ENCODE results near the gene LMOD1. TPM values are rescaled to one million over a fixed set of nuclear protein-coding genes. Genes with fewer than 3 reads are reported as not detected.
"Not testable (repeated sequence)": the region's sequence is repeated elsewhere in the genome, so short reads cannot be mapped to it uniquely, and the experiment has no call there.

Gene LMOD1
- total RNA-seq, 1 experiment from 2014 or later = not detected

DNA sequence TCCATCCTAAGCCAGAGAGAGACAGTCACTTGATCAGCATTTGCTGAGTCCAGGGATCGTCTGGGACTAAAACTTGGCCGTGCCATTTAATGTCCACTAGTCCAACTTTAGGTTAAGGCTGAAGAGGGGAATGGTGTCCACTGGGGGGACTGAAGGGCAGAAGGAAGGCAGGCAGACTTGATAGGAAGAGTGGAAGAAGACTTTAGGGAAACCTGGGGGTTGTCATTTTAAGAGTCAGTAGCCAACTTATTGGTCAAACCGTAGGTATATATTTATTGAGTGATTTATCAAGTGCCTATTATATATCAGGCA lies 1.3 kb upstream of the LMOD1 start:
- no peak for DNase-seq (ENCODE audit: low spot score)

GRCh38 chr1:201945863-201946223 lies 505 bp downstream of the LMOD1 start:
- DNase-seq (ENCODE audit: low spot score) = no peak

- DNase-seq (ENCODE audit: low spot score) = no peak
These were observed 1.2 kb downstream of the LMOD1 start for GRCh38 chr1:201945157-201945556.

DNA sequence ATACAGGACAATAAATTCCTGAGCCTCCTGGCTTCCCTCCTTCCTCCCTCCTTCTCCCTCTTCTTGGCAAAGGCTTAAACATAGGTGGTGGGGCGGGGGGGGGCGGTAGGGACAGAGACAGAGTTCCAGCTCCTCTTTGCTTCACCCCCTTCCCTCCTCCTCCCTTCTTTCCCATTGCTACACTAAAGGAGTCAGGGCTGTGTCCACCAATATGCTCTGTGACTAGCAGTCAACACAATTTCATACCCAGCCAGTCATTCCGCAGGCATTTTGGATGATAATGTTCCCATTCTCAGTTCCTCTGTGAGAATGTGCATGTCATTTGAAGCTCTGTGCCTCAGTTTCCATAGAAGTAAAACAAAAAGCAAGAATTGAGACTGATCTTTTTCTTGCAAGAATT lies 1.7 kb downstream of the LMOD1 start:
- DNase-seq (ENCODE audit: low spot score) = no peak

- DNase-seq (ENCODE audit: low spot score) = no peak
These were observed 2.3 kb downstream of the LMOD1 start for GRCh38 chr1:201944002-201944401.

DNA sequence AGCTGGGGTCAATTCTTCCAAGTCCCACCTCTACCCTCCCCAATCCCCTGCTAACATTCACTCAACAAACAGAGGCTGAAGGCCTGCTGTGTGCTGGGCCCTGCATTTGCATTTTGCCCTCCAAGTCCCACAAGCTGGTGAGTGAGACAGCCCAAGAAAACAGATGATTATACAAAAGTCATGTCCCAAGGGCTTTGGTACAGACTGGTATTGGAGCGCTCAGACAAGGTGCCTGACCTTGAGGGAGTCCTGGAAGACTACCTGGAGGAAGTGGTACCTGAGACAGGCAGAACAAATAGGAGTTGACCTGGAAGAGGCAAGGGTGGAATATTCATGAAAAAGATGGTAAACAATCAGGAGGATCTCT lies 4.2 kb downstream of the LMOD1 start:
- no peak for DNase-seq (ENCODE audit: low spot score)

GRCh38 chr1:201941420-201942128 lies 4.8 kb downstream of the LMOD1 start:
- DNase-seq (ENCODE audit: low spot score) = no peak

DNA sequence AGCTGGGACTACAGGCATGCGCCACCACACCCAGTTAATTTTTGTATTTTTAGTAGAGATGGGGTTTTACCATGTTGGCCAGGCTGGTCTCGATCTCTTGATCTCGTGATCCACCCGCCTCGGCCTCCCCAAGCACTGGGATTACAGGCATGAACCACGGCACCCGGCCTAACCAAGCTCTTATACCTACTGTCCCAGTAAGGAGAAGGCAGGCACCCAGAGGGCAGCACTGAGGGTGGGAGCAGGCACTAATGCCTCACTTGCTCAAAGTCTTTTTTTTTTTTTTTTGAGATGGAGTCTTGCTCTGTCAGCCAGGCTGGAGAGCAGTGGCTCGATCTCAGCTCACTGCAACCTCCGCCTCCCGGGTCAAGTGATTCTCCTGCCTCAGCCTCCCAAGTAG lies 6.0 kb downstream of the LMOD1 start:
- DNase-seq (ENCODE audit: low spot score) = not testable (repeated sequence)

DNA sequence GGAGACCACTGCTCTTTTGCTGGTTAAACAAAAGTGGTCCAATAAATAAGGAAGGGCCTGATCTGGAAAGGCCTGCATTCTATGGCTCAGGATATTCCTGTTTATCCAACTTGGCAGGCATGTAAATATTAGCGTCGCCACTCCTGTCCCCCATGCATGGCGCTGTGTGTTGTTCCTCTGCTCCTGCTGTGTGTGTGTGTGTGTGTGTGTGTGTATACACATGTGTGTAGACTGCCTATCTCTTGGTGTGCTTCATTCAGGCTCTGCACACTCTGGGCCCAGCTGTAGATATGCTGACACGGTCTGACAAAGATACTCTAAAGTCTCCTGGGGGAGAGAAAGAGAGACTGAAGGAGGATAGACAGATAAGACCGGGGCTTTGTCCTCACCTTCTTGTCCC lies 6.8 kb downstream of the LMOD1 start:
- no peak for DNase-seq (ENCODE audit: low spot score)

- no peak for DNase-seq (ENCODE audit: low spot score)
These were observed 7.2 kb downstream of the LMOD1 start for GRCh38 chr1:201939148-201939547.

DNA sequence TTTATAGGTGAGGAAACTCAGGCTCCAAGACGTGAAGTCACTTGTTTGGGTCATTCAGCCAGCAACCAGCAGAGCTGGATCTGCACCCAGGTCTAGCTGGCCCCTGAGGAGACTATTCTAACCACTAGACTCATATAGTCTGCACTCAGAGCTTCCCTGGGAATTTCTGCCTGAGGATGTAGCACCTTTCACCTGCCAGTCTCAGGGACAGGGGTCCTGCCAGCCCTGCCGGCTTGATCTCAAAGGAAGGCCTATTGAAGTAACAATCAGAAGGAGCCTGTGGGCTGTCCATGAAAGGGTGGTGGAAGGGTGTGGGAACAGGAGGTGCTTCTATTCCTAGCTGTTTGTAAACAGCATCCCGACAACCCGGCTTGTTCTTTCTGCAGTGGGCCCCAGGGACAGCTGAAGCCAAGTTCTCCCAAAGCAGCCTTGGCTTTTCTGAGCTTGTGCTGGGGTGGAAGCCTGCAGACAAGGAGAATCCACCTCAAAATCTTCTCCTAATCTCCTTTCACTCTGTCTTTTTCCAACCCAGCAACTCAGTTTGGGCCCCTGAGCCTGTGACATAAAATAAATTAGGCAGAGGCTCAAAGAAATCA lies 7.8 kb downstream of the LMOD1 start:
- DNase-seq (ENCODE audit: low spot score) = no peak

DNA sequence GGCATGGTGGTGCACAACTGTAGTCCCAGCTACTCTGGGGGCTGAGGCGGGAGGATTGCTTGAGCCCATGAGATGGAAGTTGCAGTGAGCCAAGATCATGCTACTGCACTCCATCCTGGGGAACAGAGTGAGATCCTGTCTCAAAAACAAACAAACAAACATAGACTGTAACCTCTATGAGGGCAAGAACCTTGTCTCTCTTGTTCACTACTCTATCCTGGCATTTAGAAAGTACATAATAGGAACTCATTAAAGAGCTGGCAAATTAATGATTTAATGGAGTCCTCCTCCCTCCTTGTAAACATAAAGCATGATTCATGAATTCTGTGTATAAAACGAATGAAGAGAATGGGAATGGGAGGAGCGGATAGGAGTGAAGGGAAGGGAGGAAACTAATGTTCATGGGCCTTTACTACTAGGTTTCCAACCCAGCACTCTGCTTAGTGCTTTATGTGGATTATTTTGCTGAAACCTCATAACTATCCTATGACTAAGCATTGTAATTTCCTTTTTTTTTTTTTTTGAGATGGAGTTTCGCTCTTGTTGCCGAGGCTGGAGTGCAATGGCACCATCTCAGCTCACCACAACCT lies 8.6 kb downstream of the LMOD1 start:
- peak; percentile 82 for DNase-seq (ENCODE audit: low spot score)

- DNase-seq (ENCODE audit: low spot score) = peak; percentile 35
These were observed 12.4 kb downstream of the LMOD1 start for GRCh38 chr1:201933840-201934430.

- DNase-seq (ENCODE audit: low spot score) = no peak
These were observed 15.5 kb downstream of the LMOD1 start for GRCh38 chr1:201930803-201931202.

- no peak for DNase-seq (ENCODE audit: low spot score)
These were observed 16.2 kb downstream of the LMOD1 start for GRCh38 chr1:201930137-201930536.

- DNase-seq (ENCODE audit: low spot score) = no peak
These were observed 18.1 kb downstream of the LMOD1 start for GRCh38 chr1:201928266-201928665.

- DNase-seq (ENCODE audit: low spot score) = no peak
These were observed 20.2 kb downstream of the LMOD1 start for GRCh38 chr1:201925981-201926645.

DNA sequence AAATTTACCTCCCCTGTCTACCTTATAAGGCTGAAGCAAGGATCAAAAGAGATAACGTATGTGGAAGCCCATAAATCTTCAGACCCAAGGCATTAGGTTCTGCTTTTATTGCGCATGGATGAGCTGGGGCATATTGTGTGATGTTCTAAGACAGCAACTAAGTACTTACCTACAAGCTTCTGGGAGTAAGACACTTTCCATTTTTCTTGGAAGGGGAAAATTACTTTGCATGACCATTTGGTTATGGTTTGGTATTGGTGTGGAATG lies 21.1 kb downstream of the LMOD1 start:
- DNase-seq (ENCODE audit: low spot score) = no peak

GRCh38 chr1:201921952-201922558 lies 24.3 kb downstream of the LMOD1 start:
- DNase-seq (ENCODE audit: low spot score) = no peak

DNA sequence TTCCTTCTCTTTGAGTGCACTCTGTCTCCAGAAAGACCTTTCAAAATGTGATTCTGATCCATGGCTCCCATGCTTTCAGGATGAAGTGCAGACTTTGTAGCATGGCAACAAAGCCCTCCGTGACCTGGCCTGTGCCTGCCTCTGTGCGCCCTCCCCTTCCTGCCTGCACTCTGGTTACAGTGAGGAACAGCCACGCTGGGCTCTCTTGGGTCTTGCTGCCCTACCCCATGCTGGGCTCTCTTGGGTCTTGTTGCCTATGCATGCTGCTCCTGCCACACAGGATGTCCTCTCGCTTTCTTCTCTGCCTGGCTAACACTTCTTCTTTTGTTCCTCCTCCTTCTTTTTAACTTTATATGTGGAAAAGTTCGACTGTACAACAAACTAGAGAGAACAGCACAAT lies 28.0 kb downstream of the LMOD1 start:
- DNase-seq (ENCODE audit: low spot score) = no peak

DNA sequence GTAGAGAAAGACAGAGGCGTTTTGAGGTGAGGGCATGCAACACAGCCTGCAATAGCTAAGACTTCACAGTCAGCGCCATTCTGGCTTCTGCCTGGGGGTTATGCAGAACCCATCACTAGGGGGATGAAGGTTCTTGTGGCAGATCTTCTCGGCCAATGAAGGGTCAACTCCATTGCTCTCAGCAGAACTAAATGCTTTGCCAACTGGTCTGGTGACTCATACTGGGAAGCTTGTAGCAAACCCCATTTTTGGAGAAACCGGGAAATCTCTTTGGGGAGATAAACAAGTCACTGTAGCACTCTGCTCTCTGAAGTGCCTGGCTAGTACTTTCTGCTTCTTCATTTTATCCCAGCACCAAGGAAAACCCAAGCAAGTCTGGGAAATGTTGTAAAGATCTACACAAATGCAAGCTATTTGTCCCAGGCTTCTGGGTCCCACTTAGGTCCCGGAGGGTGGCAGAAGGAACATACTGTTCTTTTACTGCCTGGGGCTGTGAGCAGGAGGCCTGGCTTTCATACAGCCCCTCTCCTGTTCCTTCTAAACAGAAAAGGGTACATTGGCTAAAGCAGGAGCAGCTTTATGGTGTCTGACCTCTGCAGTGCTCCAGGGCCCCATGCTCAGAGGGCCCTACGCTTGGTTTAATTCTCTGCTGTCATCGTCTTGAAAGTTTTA lies 28.9 kb downstream of the LMOD1 start:
- DNase-seq (ENCODE audit: low spot score) = peak; percentile 82

GRCh38 chr1:201916649-201917249 lies 29.6 kb downstream of the LMOD1 start:
- DNase-seq (ENCODE audit: low spot score) = peak; percentile 86

Data from A172 (cell line).